SW 1271 (cell line): ENCODE results near the gene GAB4.
A peak's percentile ranks its signal among the peaks of the same experiment; 100 is the strongest.
"Not testable (repeated sequence)": the region's sequence is repeated elsewhere in the genome, so short reads cannot be mapped to it uniquely, and the experiment has no call there.

Source experiments
- DNase-seq, 2 experiments: peaks; one replicate each; lab custom pipeline; 2025; lab: John Stamatoyannopoulos, UW

Gene GAB4

GRCh38 chr22:16958475-16958874 lies 49.5 kb downstream of the GAB4 start:
- DNase-seq, result no peak

- DNase-seq, result no peak
These were observed 50.2 kb downstream of the GAB4 start for GRCh38 chr22:16957781-16958180.

GRCh38 chr22:16956290-16956689 lies 51.7 kb downstream of the GAB4 start:
- DNase-seq, result no peak

GRCh38 chr22:16955678-16956210 lies 52.3 kb downstream of the GAB4 start:
- DNase-seq, result no peak

- no peak for DNase-seq
These were observed 52.9 kb downstream of the GAB4 start for GRCh38 chr22:16955081-16955480.

GRCh38 chr22:16954060-16954403 lies 54.0 kb downstream of the GAB4 start:
- no peak for DNase-seq

- DNase-seq, result no peak
These were observed 54.6 kb downstream of the GAB4 start for GRCh38 chr22:16953206-16954059.

GRCh38 chr22:16949561-16949960 lies 58.5 kb downstream of the GAB4 start:
- no peak for DNase-seq

- no peak for DNase-seq
These were observed 70.2 kb downstream of the GAB4 start for GRCh38 chr22:16937811-16938210.

- not testable (repeated sequence) for DNase-seq
These were observed 70.8 kb downstream of the GAB4 start for GRCh38 chr22:16937209-16937608.

- no peak for DNase-seq
These were observed 71.4 kb downstream of the GAB4 start for GRCh38 chr22:16936625-16937024.

- no peak for DNase-seq
These were observed 72.8 kb downstream of the GAB4 start for GRCh38 chr22:16935209-16935608.

GRCh38 chr22:16933291-16934282 lies 74.4 kb downstream of the GAB4 start:
- DNase-seq, result no peak

GRCh38 chr22:16932577-16932976 lies 75.4 kb downstream of the GAB4 start:
- no peak for DNase-seq

GRCh38 chr22:16925407-16925966 lies 82.5 kb downstream of the GAB4 start:
- DNase-seq, result no peak

- no peak for DNase-seq
These were observed 85.3 kb downstream of the GAB4 start for GRCh38 chr22:16922706-16923105.

- DNase-seq, result no peak
These were observed 85.9 kb downstream of the GAB4 start for GRCh38 chr22:16922076-16922475.

- peak in 1 of 2 experiments; percentile 7 for DNase-seq
These were observed 90.6 kb downstream of the GAB4 start for GRCh38 chr22:16917144-16918003.

GRCh38 chr22:16915701-16916100 lies 92.3 kb downstream of the GAB4 start:
- DNase-seq, result no peak

- DNase-seq, result not testable (repeated sequence)
These were observed 93.1 kb downstream of the GAB4 start for GRCh38 chr22:16914911-16915310.

- no peak for DNase-seq
These were observed 94.0 kb downstream of the GAB4 start for GRCh38 chr22:16914006-16914405.
